GM13977 (cell line): ENCODE data around the gene HLF.

ENCODE experiments used
- DNase-seq: peaks from one replicate; pipeline ENCODE4 v3.0.0; 2012; ENCODE audit warnings: low spot score
- in situ Hi-C: fragments of 300-500 bp; cut with MboI; formaldehyde crosslinking; loops from one replicate; pipeline ENCODE4 v1.12.0; 2022; ENCODE audit warnings: low sequenced_read_pairs, low pct_unique_long_range_greater_than_20kb, mixed read lengths, inconsistent platforms; ENCODE audit not compliant: unreplicated experiment
- TF ChIP-seq, protein P1 (sequence below): IDR thresholded peaks from 2 replicates; pipeline ENCODE4 v1.5.1; 2012; ENCODE audit warnings: mild to moderate bottlenecking, control low read depth; ENCODE audit not compliant: insufficient read depth; ENCODE audit errors: extremely low read depth, missing control alignments

Gene HLF

DNA sequence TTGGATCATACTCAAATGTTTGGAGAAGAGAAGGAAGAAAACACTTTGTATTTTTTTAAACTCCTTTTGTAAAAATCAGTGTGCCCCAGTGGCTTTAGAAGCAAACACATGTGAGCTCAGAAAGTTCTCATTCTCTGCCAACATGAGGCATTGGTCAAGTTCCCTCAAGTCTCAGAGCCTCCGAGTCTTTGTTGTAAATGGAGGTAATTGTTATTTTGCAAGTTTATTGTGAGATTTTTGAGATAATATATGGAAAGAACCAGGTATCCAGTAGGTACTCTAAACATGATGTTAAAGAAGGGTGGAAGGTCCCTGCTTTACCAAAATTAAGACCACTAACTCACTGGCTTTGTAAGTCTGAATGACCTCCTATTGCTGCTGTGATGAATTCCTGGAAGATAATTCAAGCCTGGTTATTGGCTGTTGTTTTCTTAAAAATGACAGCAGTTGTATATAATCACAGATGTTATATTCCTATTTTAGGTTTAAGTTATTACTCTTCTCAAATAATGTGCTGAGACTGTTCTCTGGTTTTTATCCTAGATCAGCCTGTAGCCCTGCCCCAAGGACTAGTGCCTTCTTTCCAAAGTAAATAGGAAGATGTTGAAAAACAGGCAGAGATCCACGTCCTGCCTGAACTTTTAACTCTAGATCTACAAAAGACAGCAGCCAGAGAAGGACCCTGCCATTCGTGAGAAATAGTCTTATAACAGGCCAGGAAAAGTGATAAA, 2.4 kb downstream of the HLF start:
- in situ Hi-C loops: no loop called here

DNA sequence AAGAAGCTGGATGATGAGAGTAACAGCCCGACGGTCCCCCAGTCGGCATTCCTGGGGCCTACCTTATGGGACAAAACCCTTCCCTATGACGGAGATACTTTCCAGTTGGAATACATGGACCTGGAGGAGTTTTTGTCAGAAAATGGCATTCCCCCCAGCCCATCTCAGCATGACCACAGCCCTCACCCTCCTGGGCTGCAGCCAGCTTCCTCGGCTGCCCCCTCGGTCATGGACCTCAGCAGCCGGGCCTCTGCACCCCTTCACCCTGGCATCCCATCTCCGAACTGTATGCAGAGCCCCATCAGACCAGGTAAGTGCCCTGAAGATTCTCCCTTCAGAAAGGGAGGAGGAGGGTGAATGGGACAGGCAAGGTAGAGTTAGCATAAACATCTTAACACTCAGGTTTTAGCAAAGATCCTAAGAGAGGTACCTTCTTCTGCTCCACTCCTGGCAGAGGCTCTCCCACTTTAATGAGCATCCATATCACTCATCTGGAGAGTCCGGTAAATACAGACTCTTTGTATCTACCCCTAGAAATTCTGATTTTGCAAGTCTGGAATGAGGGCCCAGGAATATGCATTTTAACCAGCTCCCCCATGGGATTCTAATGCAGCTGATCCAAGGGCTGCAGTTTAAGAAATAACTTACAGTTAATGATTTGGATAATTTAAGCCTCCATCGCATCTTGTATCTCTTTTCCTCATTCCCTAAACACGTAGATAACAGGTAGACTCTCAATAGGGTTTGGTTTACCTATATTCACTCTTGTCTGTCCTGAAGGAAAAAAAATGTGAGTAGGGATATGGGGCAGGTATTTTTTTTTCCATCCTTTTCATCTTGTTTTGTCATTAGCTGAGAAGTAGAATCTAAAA, 3.3 kb downstream of the HLF start:
- in situ Hi-C loops: no loop called here
- no peak for DNase-seq
- TF ChIP-seq, protein P1, sequence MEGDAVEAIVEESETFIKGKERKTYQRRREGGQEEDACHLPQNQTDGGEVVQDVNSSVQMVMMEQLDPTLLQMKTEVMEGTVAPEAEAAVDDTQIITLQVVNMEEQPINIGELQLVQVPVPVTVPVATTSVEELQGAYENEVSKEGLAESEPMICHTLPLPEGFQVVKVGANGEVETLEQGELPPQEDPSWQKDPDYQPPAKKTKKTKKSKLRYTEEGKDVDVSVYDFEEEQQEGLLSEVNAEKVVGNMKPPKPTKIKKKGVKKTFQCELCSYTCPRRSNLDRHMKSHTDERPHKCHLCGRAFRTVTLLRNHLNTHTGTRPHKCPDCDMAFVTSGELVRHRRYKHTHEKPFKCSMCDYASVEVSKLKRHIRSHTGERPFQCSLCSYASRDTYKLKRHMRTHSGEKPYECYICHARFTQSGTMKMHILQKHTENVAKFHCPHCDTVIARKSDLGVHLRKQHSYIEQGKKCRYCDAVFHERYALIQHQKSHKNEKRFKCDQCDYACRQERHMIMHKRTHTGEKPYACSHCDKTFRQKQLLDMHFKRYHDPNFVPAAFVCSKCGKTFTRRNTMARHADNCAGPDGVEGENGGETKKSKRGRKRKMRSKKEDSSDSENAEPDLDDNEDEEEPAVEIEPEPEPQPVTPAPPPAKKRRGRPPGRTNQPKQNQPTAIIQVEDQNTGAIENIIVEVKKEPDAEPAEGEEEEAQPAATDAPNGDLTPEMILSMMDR: no peak

More for the DNA sequence above, 2.4 kb downstream of the HLF start:
- TF ChIP-seq, protein P1: no peak
- DNase-seq: no peak

- TF ChIP-seq, protein P1: no peak
- no peak for DNase-seq
- in situ Hi-C loops: no loop called here
Measured at GRCh38 chr17:55268649-55269480, 4.1 kb downstream of the HLF start.

DNA sequence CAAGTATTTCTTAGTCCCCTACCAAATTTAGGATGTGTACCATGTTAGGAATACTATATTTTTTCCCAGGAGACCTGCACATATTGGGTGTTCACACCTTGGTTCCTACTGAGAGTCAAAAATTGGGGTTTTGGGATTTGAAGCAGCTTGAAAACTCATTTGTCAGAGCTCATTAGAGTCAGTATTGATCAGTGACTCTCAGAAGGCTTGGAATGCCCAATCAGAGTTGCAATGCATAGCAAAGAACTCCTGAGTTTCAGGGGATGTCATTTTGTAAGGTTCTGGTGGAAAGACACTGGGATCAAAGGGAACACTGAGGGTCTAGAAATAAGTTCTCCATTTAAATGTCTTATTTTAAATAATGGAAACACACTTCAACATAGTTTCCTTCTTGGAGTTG, 5.1 kb downstream of the HLF start:
- TF ChIP-seq, protein P1: no peak
- in situ Hi-C loops: no loop called here
- DNase-seq: no peak

DNA sequence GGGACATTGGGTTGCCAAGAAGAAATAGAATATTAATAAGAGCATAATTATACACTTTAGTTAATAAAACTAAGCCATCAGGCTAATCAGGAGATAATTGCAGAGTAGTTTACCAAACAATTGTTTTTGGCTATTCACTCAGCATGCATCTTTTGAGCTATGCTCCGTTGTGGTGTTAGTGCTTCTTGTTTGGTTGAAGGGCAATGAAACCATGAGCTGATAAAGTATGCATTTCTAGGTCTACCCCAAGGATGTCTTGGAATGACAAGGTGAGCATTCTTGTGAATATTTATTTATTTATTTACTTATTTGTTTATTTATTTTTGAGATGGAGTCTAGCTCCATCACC, 6.4 kb downstream of the HLF start:
- in situ Hi-C loops: no loop called here
- DNase-seq: no peak
- TF ChIP-seq, protein P1: no peak
